MM.1S (cell line): ENCODE measurements around the gene KCNH8.

Source experiments
- DNase-seq: peaks from one replicate; pipeline ENCODE4 v3.0.0-alpha.2; 2015
- H2AFZ ChIP-seq: fragments of 300-600 bp; sonication (generic); 2 replicates; pipeline ENCODE4 v1.6.0; 2016; ENCODE audit warnings: antibody characterized with exemption, low read length
- H3F3A ChIP-seq: fragments of 300-600 bp; sonication (generic); 2 replicates; pipeline ENCODE4 v1.6.1; 2016; ENCODE audit warnings: mild to moderate bottlenecking, antibody characterized with exemption, low read length, moderate library complexity, mixed read lengths; ENCODE audit not compliant: insufficient read depth
- H3K27ac ChIP-seq: fragments of 300-600 bp; sonication (generic); 2 replicates; pipeline ENCODE4 v1.5.1; 2016; ENCODE audit warnings: mild to moderate bottlenecking, low read length
- H3K27me3 ChIP-seq: fragments of 300-600 bp; sonication (generic); replicated peaks from 2 replicates; pipeline ENCODE4 v1.6.0; 2016; ENCODE audit warnings: low read length; ENCODE audit not compliant: insufficient read depth
- H3K36me3 ChIP-seq: fragments of 300-600 bp; sonication (generic); replicated peaks from 2 replicates; pipeline ENCODE4 v1.6.1; 2016; ENCODE audit warnings: mild to moderate bottlenecking, low read length, mixed read lengths; ENCODE audit not compliant: insufficient read depth
- H3K4me1 ChIP-seq: fragments of 300-600 bp; sonication (generic); 2 replicates; pipeline ENCODE4 v1.6.1; 2016; ENCODE audit warnings: low read length, mixed read lengths
- H3K4me2 ChIP-seq: fragments of 300-600 bp; sonication (generic); 2 replicates; pipeline ENCODE4 v1.6.0; 2016; ENCODE audit warnings: low read depth, low read length
- H3K4me3 ChIP-seq: fragments of 300-600 bp; sonication (generic); 2 replicates; pipeline ENCODE4 v1.5.1; 2016; ENCODE audit warnings: low read length, mixed read lengths
- H3K79me2 ChIP-seq: fragments of 300-600 bp; sonication (generic); 2 replicates; pipeline ENCODE4 v1.6.1; 2016; ENCODE audit warnings: mixed run types, low read length, mixed read lengths
- H3K9ac ChIP-seq: fragments of 300-600 bp; sonication (generic); 2 replicates; pipeline ENCODE4 v1.6.1; 2016; ENCODE audit warnings: low read length, mixed read lengths
- H3K9me2 ChIP-seq: fragments of 300-600 bp; sonication (generic); replicated peaks from 2 replicates; pipeline ENCODE4 v1.6.1; 2016; ENCODE audit warnings: mild to moderate bottlenecking, low read length, mixed read lengths; ENCODE audit not compliant: insufficient read depth
- H3K9me3 ChIP-seq: fragments of 300-600 bp; sonication (generic); replicated peaks from 2 replicates; pipeline ENCODE4 v1.6.1; 2016; ENCODE audit warnings: mild to moderate bottlenecking, low read length, mixed read lengths; ENCODE audit not compliant: insufficient read depth
- H4K20me1 ChIP-seq: fragments of 300-600 bp; sonication (generic); 2 replicates; pipeline ENCODE4 v1.6.1; 2016; ENCODE audit warnings: mild to moderate bottlenecking, low read length, moderate library complexity, mixed read lengths; ENCODE audit not compliant: insufficient read depth
- EZH2 ChIP-seq: fragments of 300-600 bp; sonication (generic); optimal IDR thresholded peaks from 2 replicates; pipeline ENCODE3; 2017; ENCODE audit warnings: low read depth, mild to moderate bottlenecking, antibody characterized with exemption, low read length, mixed read lengths
- EZH2phosphoT487 ChIP-seq: fragments of 300-600 bp; sonication (generic); IDR thresholded peaks from 2 replicates; pipeline ENCODE4 v1.6.1; 2018; ENCODE audit warnings: antibody characterized with exemption, low read length
- TF ChIP-seq, protein P1 (sequence below): fragments of 300-600 bp; sonication (generic); IDR thresholded peaks from 2 replicates; pipeline ENCODE4 v1.5.1; 2016; ENCODE audit warnings: antibody characterized with exemption, low read length, mixed read lengths

KCNH8 gene

GRCh38 chr3:19547665-19548464, 399.6 kb downstream of the KCNH8 start:
- no peak overlapping the region for H2AFZ ChIP-seq
- no peaks in the 10 kb centered on the region for H3K79me2 ChIP-seq
- no peak for TF ChIP-seq EZH2
- TF ChIP-seq EZH2phosphoT487 = no peak
- TF ChIP-seq, protein P1, sequence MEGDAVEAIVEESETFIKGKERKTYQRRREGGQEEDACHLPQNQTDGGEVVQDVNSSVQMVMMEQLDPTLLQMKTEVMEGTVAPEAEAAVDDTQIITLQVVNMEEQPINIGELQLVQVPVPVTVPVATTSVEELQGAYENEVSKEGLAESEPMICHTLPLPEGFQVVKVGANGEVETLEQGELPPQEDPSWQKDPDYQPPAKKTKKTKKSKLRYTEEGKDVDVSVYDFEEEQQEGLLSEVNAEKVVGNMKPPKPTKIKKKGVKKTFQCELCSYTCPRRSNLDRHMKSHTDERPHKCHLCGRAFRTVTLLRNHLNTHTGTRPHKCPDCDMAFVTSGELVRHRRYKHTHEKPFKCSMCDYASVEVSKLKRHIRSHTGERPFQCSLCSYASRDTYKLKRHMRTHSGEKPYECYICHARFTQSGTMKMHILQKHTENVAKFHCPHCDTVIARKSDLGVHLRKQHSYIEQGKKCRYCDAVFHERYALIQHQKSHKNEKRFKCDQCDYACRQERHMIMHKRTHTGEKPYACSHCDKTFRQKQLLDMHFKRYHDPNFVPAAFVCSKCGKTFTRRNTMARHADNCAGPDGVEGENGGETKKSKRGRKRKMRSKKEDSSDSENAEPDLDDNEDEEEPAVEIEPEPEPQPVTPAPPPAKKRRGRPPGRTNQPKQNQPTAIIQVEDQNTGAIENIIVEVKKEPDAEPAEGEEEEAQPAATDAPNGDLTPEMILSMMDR = no peak

GRCh38 chr3:19559724-19560442, 411.6 kb downstream of the KCNH8 start:
- no peak overlapping the region for H2AFZ ChIP-seq
- DNase-seq = peak; percentile 77
- H3K27me3 ChIP-seq = 0 out of 2 replicates have a peak, but pooled peaks cover 8% of the 10 kb centered on the region
- H3K36me3 ChIP-seq = no peaks in the 10 kb centered on the region
- peaks cover 18% of the 10 kb centered on the region for H3F3A ChIP-seq
- H3K4me1 ChIP-seq = peaks cover 21% of the 10 kb centered on the region
- no peaks in the 10 kb centered on the region for H3K9me2 ChIP-seq
- peak overlapping the region; percentile 78 for H3K4me2 ChIP-seq
- H3K79me2 ChIP-seq = no peaks in the 10 kb centered on the region
- peak overlapping the region; percentile 48; the same call in 1 of the 2 replicates for H3K27ac ChIP-seq
- H3K9ac ChIP-seq = no peak overlapping the region
- no peaks in the 10 kb centered on the region for H3K9me3 ChIP-seq
- no peaks in the 10 kb centered on the region for H4K20me1 ChIP-seq
- peak overlapping the region; percentile 27; the same call in 1 of the 2 replicates for H3K4me3 ChIP-seq
- TF ChIP-seq EZH2 = no peak
- TF ChIP-seq EZH2phosphoT487 = no peak
- TF ChIP-seq, protein P1 = no peak

More at GRCh38 chr3:19547665-19548464, 399.6 kb downstream of the KCNH8 start:
- H3K27ac ChIP-seq = no peak overlapping the region
- no peaks in the 10 kb centered on the region; the same call in 1 of the 2 replicates for H3F3A ChIP-seq
- no peak overlapping the region for H3K4me2 ChIP-seq
- no peak overlapping the region for H3K9ac ChIP-seq
- no peaks in the 10 kb centered on the region for H3K36me3 ChIP-seq
- no peak for DNase-seq
- H3K9me3 ChIP-seq = no peaks in the 10 kb centered on the region
- H3K4me1 ChIP-seq = peaks cover 9% of the 10 kb centered on the region
- no peaks in the 10 kb centered on the region for H3K9me2 ChIP-seq
- H3K4me3 ChIP-seq = no peak overlapping the region
- H3K27me3 ChIP-seq = no peaks in the 10 kb centered on the region
- H4K20me1 ChIP-seq = no peaks in the 10 kb centered on the region

GRCh38 chr3:19573644-19574043, 425.3 kb downstream of the KCNH8 start:
- Histone ChIP-seq H3K36me3 (no peaks in the 10 kb centered on the region), H3K9me3 (no peaks in the 10 kb centered on the region), H3K79me2 (no peaks in the 10 kb centered on the region), H3K9me2 (no peaks in the 10 kb centered on the region), H3K4me2 (no peak overlapping the region), H4K20me1 (no peaks in the 10 kb centered on the region), H3F3A (no peaks in the 10 kb centered on the region), H3K4me1 (peaks cover 2% of the 10 kb centered on the region), H3K27me3 (no peaks in the 10 kb centered on the region), H2AFZ (no peak overlapping the region), H3K27ac (no peak overlapping the region), H3K4me3 (no peak overlapping the region), H3K9ac (no peak overlapping the region)
- TF ChIP-seq, protein P1 = no peak
- no peak for TF ChIP-seq EZH2phosphoT487
- TF ChIP-seq EZH2 = no peak
- no peak for DNase-seq
